Activated CD8-positive, alpha-beta memory T cell treated with anti-CD3 and anti-CD28 coated beads for 1 hour (primary cell): Measurements from ENCODE around the gene PADI4.

Source experiments
- DNase-seq, 2 donors: peaks; one replicate each; pipeline ENCODE4 v3.0.0-alpha.2; 2020; ENCODE audit warnings: low read depth in 1 of 2; ENCODE audit errors: extremely low read depth in 1 of 2

The PADI4 gene

GRCh38 chr1:17347769-17348592 lies 40.0 kb downstream of the PADI4 start:
- DNase-seq = no peak

- no peak for DNase-seq
Measured at GRCh38 chr1:17348593-17349234, 40.7 kb downstream of the PADI4 start.

- no peak for DNase-seq
Measured at GRCh38 chr1:17350083-17350482, 42.1 kb downstream of the PADI4 start.

GRCh38 chr1:17350928-17351446 lies 43.0 kb downstream of the PADI4 start:
- DNase-seq = no peak

- DNase-seq = no peak
Measured at GRCh38 chr1:17351598-17352324, 43.8 kb downstream of the PADI4 start.

GRCh38 chr1:17352419-17352909 lies 44.5 kb downstream of the PADI4 start:
- DNase-seq = no peak

- no peak for DNase-seq
Measured at GRCh38 chr1:17355898-17356297, 47.9 kb downstream of the PADI4 start.

- DNase-seq = no peak
Measured at GRCh38 chr1:17356387-17357026, 48.5 kb downstream of the PADI4 start.

GRCh38 chr1:17358557-17358956 lies 50.6 kb downstream of the PADI4 start:
- DNase-seq = no peak

GRCh38 chr1:17359031-17359430 lies 51.0 kb downstream of the PADI4 start:
- DNase-seq = no peak

GRCh38 chr1:17359808-17360207 lies 51.8 kb downstream of the PADI4 start:
- no peak for DNase-seq

GRCh38 chr1:17360272-17360956 lies 52.4 kb downstream of the PADI4 start:
- DNase-seq = no peak

- no peak for DNase-seq
Measured at GRCh38 chr1:17361687-17362086, 53.7 kb downstream of the PADI4 start.

- no peak for DNase-seq
Measured at GRCh38 chr1:17363351-17363750, 55.4 kb downstream of the PADI4 start.

GRCh38 chr1:17363771-17364170 lies 55.8 kb downstream of the PADI4 start:
- no peak for DNase-seq

- no peak for DNase-seq
Measured at GRCh38 chr1:17365293-17365692, 57.3 kb downstream of the PADI4 start.

GRCh38 chr1:17369466-17369865 lies 61.5 kb downstream of the PADI4 start:
- DNase-seq = no peak

GRCh38 chr1:17370618-17371017 lies 62.6 kb downstream of the PADI4 start:
- DNase-seq = no peak

GRCh38 chr1:17371896-17372295 lies 63.9 kb downstream of the PADI4 start, which contains the start of gene PADI6:
Gene PADI6 (plus strand): TSS chr1:17372196. CDS start chr1:17372246, 50 bp downstream.
- DNase-seq = no peak

- DNase-seq = no peak
Measured at GRCh38 chr1:17372955-17373354, 65.0 kb downstream of the PADI4 start.
